22Rv1 (cell line): Measurements from ENCODE around the gene DAGLA.

Experiments
- ZFX ChIP-seq: fragments of 450-650 bp; IDR thresholded peaks from 2 replicates; pipeline ENCODE4 v1.6.1; 2017; ENCODE audit warnings: antibody characterized with exemption, borderline replicate concordance
- TF ChIP-seq, protein P1 (sequence below): fragments of 450-650 bp; IDR thresholded peaks from 2 replicates; pipeline ENCODE4 v1.5.1; 2017; ENCODE audit warnings: mild to moderate bottlenecking

DNA sequence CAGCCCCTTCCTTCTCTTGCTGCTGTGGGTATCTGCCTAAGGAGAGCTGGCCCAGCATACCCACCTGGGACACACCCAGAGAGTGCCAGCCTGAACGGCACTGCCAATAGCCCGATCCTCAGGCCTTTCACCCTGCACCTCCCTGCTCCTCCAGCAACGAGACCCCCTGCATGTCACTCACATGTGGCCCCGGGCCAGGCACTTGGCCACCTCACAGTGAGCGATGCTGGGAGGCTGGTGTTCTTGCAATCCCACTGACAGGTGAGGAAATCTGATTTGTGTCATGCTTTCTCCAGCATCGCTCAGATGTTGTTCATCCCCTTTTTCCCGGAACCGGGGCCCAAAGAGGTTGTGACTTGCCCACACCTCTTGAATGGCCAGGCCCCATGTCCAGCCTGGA is 20.5 kb downstream of the DAGLA start:
- TF ChIP-seq, protein P1, sequence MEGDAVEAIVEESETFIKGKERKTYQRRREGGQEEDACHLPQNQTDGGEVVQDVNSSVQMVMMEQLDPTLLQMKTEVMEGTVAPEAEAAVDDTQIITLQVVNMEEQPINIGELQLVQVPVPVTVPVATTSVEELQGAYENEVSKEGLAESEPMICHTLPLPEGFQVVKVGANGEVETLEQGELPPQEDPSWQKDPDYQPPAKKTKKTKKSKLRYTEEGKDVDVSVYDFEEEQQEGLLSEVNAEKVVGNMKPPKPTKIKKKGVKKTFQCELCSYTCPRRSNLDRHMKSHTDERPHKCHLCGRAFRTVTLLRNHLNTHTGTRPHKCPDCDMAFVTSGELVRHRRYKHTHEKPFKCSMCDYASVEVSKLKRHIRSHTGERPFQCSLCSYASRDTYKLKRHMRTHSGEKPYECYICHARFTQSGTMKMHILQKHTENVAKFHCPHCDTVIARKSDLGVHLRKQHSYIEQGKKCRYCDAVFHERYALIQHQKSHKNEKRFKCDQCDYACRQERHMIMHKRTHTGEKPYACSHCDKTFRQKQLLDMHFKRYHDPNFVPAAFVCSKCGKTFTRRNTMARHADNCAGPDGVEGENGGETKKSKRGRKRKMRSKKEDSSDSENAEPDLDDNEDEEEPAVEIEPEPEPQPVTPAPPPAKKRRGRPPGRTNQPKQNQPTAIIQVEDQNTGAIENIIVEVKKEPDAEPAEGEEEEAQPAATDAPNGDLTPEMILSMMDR = no peak
- no peak for TF ChIP-seq ZFX
